KMS-11 (cell line): ENCODE results near the gene PHRF1.

Source experiments
- H2AFZ ChIP-seq: fragments of 200-600 bp; sonication (generic); 2 replicates; pipeline ENCODE4 v1.6.1; 2016; ENCODE audit warnings: antibody characterized with exemption, mixed run types, low read depth
- H3K27ac ChIP-seq: fragments of 200-600 bp; sonication (generic); 2 replicates; pipeline ENCODE4 v1.6.1; 2016; ENCODE audit warnings: mild to moderate bottlenecking, mixed run types
- H3K27me3 ChIP-seq: fragments of 200-600 bp; sonication (generic); 2 replicates; pipeline ENCODE4 v1.6.1; 2017; ENCODE audit warnings: mild to moderate bottlenecking, low read depth, mixed run types, moderate library complexity; ENCODE audit not compliant: insufficient read depth
- H3K36me3 ChIP-seq: fragments of 200-600 bp; sonication (generic); 2 replicates; pipeline ENCODE4 v1.6.1; 2017; ENCODE audit warnings: mild to moderate bottlenecking, mixed run types; ENCODE audit not compliant: insufficient read depth
- H3K4me1 ChIP-seq: fragments of 200-600 bp; sonication (generic); 2 replicates; pipeline ENCODE4 v1.6.1; 2016; ENCODE audit warnings: mild to moderate bottlenecking, low read depth, mixed run types; ENCODE audit not compliant: poor library complexity, severe bottlenecking
- H3K4me2 ChIP-seq: fragments of 200-600 bp; sonication (generic); 2 replicates; pipeline ENCODE4 v1.7.0; 2016; ENCODE audit warnings: mild to moderate bottlenecking, mixed run types
- H3K4me3 ChIP-seq: fragments of 200-600 bp; sonication (generic); IDR thresholded peaks from 2 replicates; pipeline ENCODE4 v1.6.1; 2017; ENCODE audit warnings: low read depth, low read length, mixed read lengths; ENCODE audit not compliant: insufficient read depth
- H3K79me2 ChIP-seq: fragments of 200-600 bp; sonication (generic); 2 replicates; pipeline ENCODE4 v1.6.1; 2016; ENCODE audit warnings: low read depth, mixed run types; ENCODE audit not compliant: insufficient read depth
- H3K9ac ChIP-seq: fragments of 200-600 bp; sonication (generic); 2 replicates; pipeline ENCODE4 v1.6.1; 2016; ENCODE audit warnings: mild to moderate bottlenecking, mixed run types
- H4K20me1 ChIP-seq: fragments of 200-600 bp; sonication (generic); 2 replicates; pipeline ENCODE4 v1.6.1; 2016; ENCODE audit warnings: mild to moderate bottlenecking, mixed run types; ENCODE audit not compliant: insufficient read depth
- TF ChIP-seq, protein P1 (sequence below): fragments of 200-600 bp; sonication (generic); conservative IDR thresholded peaks from 2 replicates; pipeline ENCODE4 v1.6.1; 2017; ENCODE audit warnings: low read depth, mild to moderate bottlenecking, antibody characterized with exemption, low read length, moderate library complexity, mixed read lengths

PHRF1 gene

GRCh38 chr11:659532-660085 is 83.3 kb downstream of the PHRF1 start:
- Histone ChIP-seq H3K79me2 (no peaks in the 10 kb centered on the region), H3K27me3 (no peaks in the 10 kb centered on the region), H3K9ac (no peak overlapping the region), H3K4me1 (no peaks in the 10 kb centered on the region), H3K4me3 (no peak overlapping the region), H3K36me3 (peaks cover 4% of the 10 kb centered on the region; the same call in 1 of the 2 replicates), H3K27ac (no peak overlapping the region), H3K4me2 (no peak overlapping the region), H2AFZ (no peak overlapping the region), H4K20me1 (no peaks in the 10 kb centered on the region)
- TF ChIP-seq, protein P1, sequence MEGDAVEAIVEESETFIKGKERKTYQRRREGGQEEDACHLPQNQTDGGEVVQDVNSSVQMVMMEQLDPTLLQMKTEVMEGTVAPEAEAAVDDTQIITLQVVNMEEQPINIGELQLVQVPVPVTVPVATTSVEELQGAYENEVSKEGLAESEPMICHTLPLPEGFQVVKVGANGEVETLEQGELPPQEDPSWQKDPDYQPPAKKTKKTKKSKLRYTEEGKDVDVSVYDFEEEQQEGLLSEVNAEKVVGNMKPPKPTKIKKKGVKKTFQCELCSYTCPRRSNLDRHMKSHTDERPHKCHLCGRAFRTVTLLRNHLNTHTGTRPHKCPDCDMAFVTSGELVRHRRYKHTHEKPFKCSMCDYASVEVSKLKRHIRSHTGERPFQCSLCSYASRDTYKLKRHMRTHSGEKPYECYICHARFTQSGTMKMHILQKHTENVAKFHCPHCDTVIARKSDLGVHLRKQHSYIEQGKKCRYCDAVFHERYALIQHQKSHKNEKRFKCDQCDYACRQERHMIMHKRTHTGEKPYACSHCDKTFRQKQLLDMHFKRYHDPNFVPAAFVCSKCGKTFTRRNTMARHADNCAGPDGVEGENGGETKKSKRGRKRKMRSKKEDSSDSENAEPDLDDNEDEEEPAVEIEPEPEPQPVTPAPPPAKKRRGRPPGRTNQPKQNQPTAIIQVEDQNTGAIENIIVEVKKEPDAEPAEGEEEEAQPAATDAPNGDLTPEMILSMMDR = no peak

- Histone ChIP-seq H2AFZ (no peak overlapping the region), H3K9ac (no peak overlapping the region), H3K36me3 (peaks cover 4% of the 10 kb centered on the region; the same call in 1 of the 2 replicates), H3K4me1 (peaks cover 4% of the 10 kb centered on the region), H3K79me2 (no peaks in the 10 kb centered on the region), H3K4me2 (no peak overlapping the region), H3K27ac (no peak overlapping the region), H4K20me1 (no peaks in the 10 kb centered on the region), H3K4me3 (no peak overlapping the region), H3K27me3 (no peaks in the 10 kb centered on the region)
- TF ChIP-seq, protein P1 = no peak
These were observed 84.0 kb downstream of the PHRF1 start for GRCh38 chr11:660281-660680.

DNA sequence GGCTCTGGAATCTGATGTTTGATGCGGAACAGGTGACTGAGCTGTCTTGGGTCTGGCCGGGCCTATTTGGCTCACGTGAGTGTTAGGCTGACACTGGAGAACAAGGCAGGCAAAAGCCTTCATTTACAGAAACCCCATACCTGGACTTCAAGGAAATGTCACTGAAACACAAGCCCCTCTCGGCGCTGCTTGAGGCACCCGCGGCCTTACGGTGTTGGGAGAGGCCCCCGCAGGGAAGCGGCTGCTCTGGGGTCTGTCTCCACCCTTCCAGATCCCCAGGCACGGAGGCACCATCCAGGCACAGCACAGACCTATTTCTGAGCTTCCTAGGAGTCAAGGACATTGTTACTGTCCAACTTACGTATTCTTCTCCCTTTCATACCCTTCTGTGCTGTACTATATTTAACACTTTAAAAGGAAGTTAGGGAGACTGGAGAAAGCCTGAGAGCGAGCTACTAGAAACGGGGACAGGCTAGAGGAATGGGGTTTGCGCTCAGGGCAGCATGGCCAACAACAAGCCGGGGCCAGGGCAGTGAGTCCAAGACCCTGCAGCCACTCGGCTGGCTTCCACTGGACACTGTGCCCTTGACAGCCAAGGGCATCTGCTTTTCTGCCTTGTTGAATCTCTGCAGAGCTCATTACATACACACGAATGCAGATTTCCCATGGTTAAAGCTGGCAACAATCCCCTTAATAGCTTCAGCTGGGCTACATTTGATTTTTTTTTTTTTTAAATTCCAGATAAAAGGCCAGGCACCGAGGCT is 84.6 kb downstream of the PHRF1 start:
- H3K27ac ChIP-seq = no peak overlapping the region
- no peaks in the 10 kb centered on the region for H3K79me2 ChIP-seq
- H3K4me2 ChIP-seq = no peak overlapping the region

More for the DNA sequence above, 84.6 kb downstream of the PHRF1 start:
- H2AFZ ChIP-seq = no peak overlapping the region
- no peak overlapping the region for H3K9ac ChIP-seq
- H3K27me3 ChIP-seq = no peaks in the 10 kb centered on the region
- H3K4me1 ChIP-seq = peaks cover 10% of the 10 kb centered on the region
- peaks cover 4% of the 10 kb centered on the region; the same call in 1 of the 2 replicates for H3K36me3 ChIP-seq
- H3K4me3 ChIP-seq = no peak overlapping the region
- H4K20me1 ChIP-seq = no peaks in the 10 kb centered on the region
- TF ChIP-seq, protein P1 = no peak
